A549 (cell line): ENCODE data around the gene EOGT. TPM values are rescaled to one million over a fixed set of nuclear protein-coding genes. Genes with fewer than 3 reads are reported as not detected.
A peak's percentile ranks its signal among the peaks of the same experiment; 100 is the strongest.

Experiments
- ATAC-seq, 2 experiments: fragments of 200-7000 bp in 1 of 2; fragments of >200 bp in 1 of 2; cut with Nextera tagmentation in 1 of 2; cut with Tn5 transposase in 1 of 2; 3 replicates each; pipeline versions ENCODE4 v1.8.0 to v1.9.1; 2018 to 2020; ENCODE audit warnings: mild to moderate bottlenecking in 1 of 2, moderate library complexity in 1 of 2
- CTCF ChIA-PET: fragments of 300-600 bp; sonication (Branson Sonifier 250); formaldehyde crosslinking; extraction: SDS; loops from one replicate; lab custom pipeline; 2021; ENCODE audit warnings: antibody characterized with exemption, inconsistent platforms; lab: Yijun Ruan, JAX
- POLR2A ChIA-PET: fragments of 350-600 bp; formaldehyde crosslinking; extraction: SDS; loops from one replicate; lab custom pipeline; 2021; ENCODE audit warnings: antibody characterized with exemption, inconsistent platforms; lab: Yijun Ruan, JAX
- DNase-seq, 2 experiments: peaks; one replicate each; pipeline versions ENCODE4 v3.0.0 to v3.0.0-alpha.2; 2011 to 2016; ENCODE audit warnings: low read depth in 1 of 2, low spot score in 1 of 2
- FAIRE-seq: peaks from 2 replicates; lab custom pipeline; 2011; peaks lifted over from hg19 to GRCh38; lab: Jason Lieb, UNC
- H3K27ac ChIP-seq, 2 experiments: fragments of >200 bp; sonication (Bioruptor Twin); formaldehyde crosslinking; 3 replicates each; pipeline ENCODE4 v1.5.1; 2016 to 2017
- H3K4me1 ChIP-seq: fragments of >200 bp; sonication (Bioruptor Twin); formaldehyde crosslinking; 3 replicates; pipeline ENCODE4 v1.6.1; 2016
- H3K4me2 ChIP-seq: fragments of >200 bp; sonication (Bioruptor Twin); formaldehyde crosslinking; 3 replicates; pipeline ENCODE4 v1.6.1; 2016
- H3K4me3 ChIP-seq: fragments of >200 bp; sonication (Bioruptor Twin); formaldehyde crosslinking; 3 replicates; pipeline ENCODE4 v1.5.1; 2016
- H3K9me3 ChIP-seq: fragments of >200 bp; sonication (Bioruptor Twin); formaldehyde crosslinking; 3 replicates; pipeline ENCODE4 v1.6.1; 2016
- CHD4 ChIP-seq: fragments of 200-600 bp; sonication (generic); IDR thresholded peaks from 2 replicates; pipeline ENCODE4 v1.6.1; 2016; ENCODE audit warnings: antibody characterized with exemption, mild to moderate bottlenecking, borderline replicate concordance
- ESRRA ChIP-seq: fragments of 150-350 bp; IDR thresholded peaks from 2 replicates; pipeline ENCODE4 v1.6.1; 2014; ENCODE audit warnings: mild to moderate bottlenecking, low read length, borderline replicate concordance
- FOSL2 ChIP-seq, 2 experiments: fragments of 450-650 bp in 1 of 2; fragments of >200 bp in 1 of 2; sonication (Bioruptor Twin) in 1 of 2; formaldehyde crosslinking; IDR thresholded peaks; 2 replicates each; pipeline versions ENCODE4 v1.5.0 to v1.6.1; 2016 to 2020; ENCODE audit warnings: mild to moderate bottlenecking in 1 of 2, moderate library complexity in 1 of 2
- GATA3 ChIP-seq: IDR thresholded peaks from 2 replicates; pipeline ENCODE4 v1.6.1; 2012; ENCODE audit warnings: borderline replicate concordance
- HEYL ChIP-seq: fragments of 250-450 bp; sonication (Bioruptor Pico); IDR thresholded peaks from 2 replicates; pipeline ENCODE4 v1.8.0; 2021; ENCODE audit warnings: mild to moderate bottlenecking, moderate library complexity
- HOXB13 ChIP-seq: fragments of 250-450 bp; sonication (Bioruptor Pico); IDR thresholded peaks from 2 replicates; pipeline ENCODE4 v1.5.0; 2020; ENCODE audit warnings: low read depth, mild to moderate bottlenecking, moderate library complexity
- JUN ChIP-seq, 2 experiments: fragments of >200 bp; sonication (Bioruptor Twin); formaldehyde crosslinking; IDR thresholded peaks; 2 replicates in 1 of 2; 3 replicates in 1 of 2; pipeline ENCODE4 v1.6.1; 2016 to 2017
- JUNB ChIP-seq: fragments of >200 bp; sonication (Bioruptor Twin); formaldehyde crosslinking; IDR thresholded peaks from 2 replicates; pipeline ENCODE4 v1.6.1; 2016
- KDM1A ChIP-seq: fragments of 200-600 bp; sonication (generic); IDR thresholded peaks from 2 replicates; pipeline ENCODE4 v1.6.1; 2016; ENCODE audit warnings: low read depth, mild to moderate bottlenecking
- MAFK ChIP-seq: fragments of 450-650 bp; IDR thresholded peaks from 2 replicates; pipeline ENCODE4 v1.6.1; 2014; ENCODE audit not compliant: partially characterized antibody
- MAZ ChIP-seq: fragments of 150-350 bp; IDR thresholded peaks from 2 replicates; pipeline ENCODE4 v1.6.1; 2014; ENCODE audit warnings: antibody characterized with exemption, low read depth, low read length, borderline replicate concordance
- PHF8 ChIP-seq: fragments of 200-600 bp; sonication (generic); IDR thresholded peaks from 2 replicates; pipeline ENCODE4 v1.6.1; 2016; ENCODE audit warnings: low read depth, mild to moderate bottlenecking, antibody characterized with exemption, moderate library complexity, borderline replicate concordance
- POLR2A ChIP-seq: IDR thresholded peaks from 2 replicates; pipeline ENCODE4 v1.6.1; 2012; ENCODE audit warnings: mild to moderate bottlenecking, low read length
- RARB ChIP-seq: fragments of 250-450 bp; sonication (Bioruptor Pico); IDR thresholded peaks from 2 replicates; pipeline ENCODE4 v1.8.0; 2021; ENCODE audit warnings: mild to moderate bottlenecking, moderate library complexity
- SREBF2 ChIP-seq: fragments of 450-650 bp; IDR thresholded peaks from 2 replicates; pipeline ENCODE4 v1.6.1; 2014; ENCODE audit warnings: mild to moderate bottlenecking, moderate library complexity
- TFCP2L1 ChIP-seq: fragments of 250-450 bp; sonication (Bioruptor Pico); IDR thresholded peaks from 2 replicates; pipeline ENCODE4 v1.5.0; 2021; ENCODE audit warnings: mild to moderate bottlenecking
- ZFP36 ChIP-seq: fragments of 450-650 bp; IDR thresholded peaks from 2 replicates; pipeline ENCODE4 v1.6.1; 2014; ENCODE audit warnings: borderline replicate concordance; ENCODE audit not compliant: partially characterized antibody
- ZNF302 ChIP-seq: fragments of 250-450 bp; sonication (Bioruptor Pico); IDR thresholded peaks from 2 replicates; pipeline ENCODE4 v1.9.0; 2021; ENCODE audit warnings: inconsistent platforms, mild to moderate bottlenecking, moderate library complexity
- WGBS: methylation state at CpG from one replicate; pipeline ENCODE4 v1.1.6; 2017; ENCODE audit errors: missing lambda C conversion rate; 5-methylcytosine and 5-hydroxymethylcytosine counted together
- polyA plus RNA-seq, 4 experiments: library from polyadenylated mRNA; depleted of rRNA in 3 of 4; stranded (reverse); fragments of >200 nt; fragmentation: RNase III in 1 of 4; extraction: RNeasy Plus Mini Kit Qiagen cat#74134 plus additional on column Dnase treatment in 1 of 4; gene quantifications; 2 replicates in 3 of 4; 3 replicates in 1 of 4; pipeline ENCODE4 v1.2.3, GENCODE V29; 2011 to 2017
- TF ChIP-seq, protein P1 (sequence below): fragments of >200 bp; sonication (Bioruptor Twin); formaldehyde crosslinking; IDR thresholded peaks from 3 replicates; pipeline ENCODE4 v1.6.1; 2016
- TF ChIP-seq, protein P2 (sequence below): fragments of 250-450 bp; sonication (Bioruptor Pico); IDR thresholded peaks from 2 replicates; pipeline ENCODE4 v1.5.0; 2021; ENCODE audit warnings: mild to moderate bottlenecking, moderate library complexity, borderline replicate concordance
- TF ChIP-seq, protein P3 (sequence below): IDR thresholded peaks from 2 replicates; pipeline ENCODE4 v1.6.1; 2012; ENCODE audit warnings: low read depth, borderline replicate concordance
- TF ChIP-seq, protein P4 (sequence below): IDR thresholded peaks from 2 replicates; pipeline ENCODE4 v1.6.1; 2012
- TF ChIP-seq, protein P5 (sequence below): fragments of >200 bp; sonication (Bioruptor Twin); formaldehyde crosslinking; IDR thresholded peaks from 2 replicates; pipeline ENCODE4 v1.6.1; 2016
- TF ChIP-seq, protein P6 (sequence below): fragments of 450-650 bp; IDR thresholded peaks from 2 replicates; pipeline ENCODE4 v1.6.1; 2014; ENCODE audit warnings: antibody characterized with exemption
- TF ChIP-seq, protein P7 (sequence below): fragments of 200-600 bp; sonication (generic); IDR thresholded peaks from 2 replicates; pipeline ENCODE4 v1.6.1; 2016; ENCODE audit warnings: antibody characterized with exemption, mild to moderate bottlenecking, moderate library complexity

The EOGT gene
- polyA plus RNA-seq, 2 of the 4 experiments (the other 2 are of a cell fraction), result 9.3 to 11.1 TPM

DNA sequence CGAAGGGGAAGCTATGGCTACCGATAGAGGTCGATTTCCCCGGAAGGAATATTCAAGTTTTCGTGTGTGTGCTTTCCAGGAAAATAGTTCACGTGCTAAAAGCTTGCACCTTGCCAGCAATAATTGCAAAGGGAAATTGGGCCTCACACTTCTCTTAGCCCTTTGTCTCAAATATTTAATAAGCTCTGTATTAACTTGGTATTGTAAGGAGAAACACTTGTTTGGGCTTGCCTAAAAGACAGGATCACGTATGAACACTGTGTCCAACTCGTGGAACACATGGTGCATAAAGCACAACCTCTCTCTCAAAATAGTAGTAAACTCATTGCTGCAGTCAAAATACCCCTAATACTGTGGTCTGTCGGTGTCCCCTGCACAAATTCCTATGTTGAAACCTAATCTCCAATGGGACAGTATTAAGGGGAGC, 39.0 kb upstream of the EOGT start:
- 9% methylated on average over 9 of the region's 9 CpGs for WGBS
- FAIRE-seq (no peak), ATAC-seq (peak; percentile 6 to 7; a peak in 3 of 6 replicates), DNase-seq (no peak)
- H3K9me3 ChIP-seq, result no peaks in the 10 kb centered on the region
- H3K27ac ChIP-seq, result peak overlapping the region; percentile 81 to 89
- POLR2A ChIA-PET, result interaction anchor here (0.7 to 2.0 kb wide), 6 partner anchors 11 to 39 kb away, joined by 3 to 11 read pairs (median 4); partner anchors contain the start of genes ARL6IP5 and EOGT
- peaks cover 3% of the 10 kb centered on the region; the same call in 2 of the 3 replicates for H3K4me1 ChIP-seq
- CTCF ChIA-PET, result interaction anchor here (1.1 kb wide), 1 partner anchor 39 kb away, joined by 3 read pairs; the partner anchor contains the start of gene EOGT
- H3K4me2 ChIP-seq, result peak overlapping the region; percentile 75
- H3K4me3 ChIP-seq, result peak overlapping the region; percentile 81
- TF ChIP-seq, protein P1, sequence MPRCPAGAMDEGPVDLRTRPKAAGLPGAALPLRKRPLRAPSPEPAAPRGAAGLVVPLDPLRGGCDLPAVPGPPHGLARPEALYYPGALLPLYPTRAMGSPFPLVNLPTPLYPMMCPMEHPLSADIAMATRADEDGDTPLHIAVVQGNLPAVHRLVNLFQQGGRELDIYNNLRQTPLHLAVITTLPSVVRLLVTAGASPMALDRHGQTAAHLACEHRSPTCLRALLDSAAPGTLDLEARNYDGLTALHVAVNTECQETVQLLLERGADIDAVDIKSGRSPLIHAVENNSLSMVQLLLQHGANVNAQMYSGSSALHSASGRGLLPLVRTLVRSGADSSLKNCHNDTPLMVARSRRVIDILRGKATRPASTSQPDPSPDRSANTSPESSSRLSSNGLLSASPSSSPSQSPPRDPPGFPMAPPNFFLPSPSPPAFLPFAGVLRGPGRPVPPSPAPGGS, result no peak
- TF ChIP-seq, protein P2, sequence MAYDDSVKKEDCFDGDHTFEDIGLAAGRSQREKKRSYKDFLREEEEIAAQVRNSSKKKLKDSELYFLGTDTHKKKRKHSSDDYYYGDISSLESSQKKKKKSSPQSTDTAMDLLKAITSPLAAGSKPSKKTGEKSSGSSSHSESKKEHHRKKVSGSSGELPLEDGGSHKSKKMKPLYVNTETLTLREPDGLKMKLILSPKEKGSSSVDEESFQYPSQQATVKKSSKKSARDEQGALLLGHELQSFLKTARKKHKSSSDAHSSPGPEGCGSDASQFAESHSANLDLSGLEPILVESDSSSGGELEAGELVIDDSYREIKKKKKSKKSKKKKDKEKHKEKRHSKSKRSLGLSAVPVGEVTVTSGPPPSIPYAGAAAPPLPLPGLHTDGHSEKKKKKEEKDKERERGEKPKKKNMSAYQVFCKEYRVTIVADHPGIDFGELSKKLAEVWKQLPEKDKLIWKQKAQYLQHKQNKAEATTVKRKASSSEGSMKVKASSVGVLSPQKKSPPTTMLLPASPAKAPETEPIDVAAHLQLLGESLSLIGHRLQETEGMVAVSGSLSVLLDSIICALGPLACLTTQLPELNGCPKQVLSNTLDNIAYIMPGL (CRISPR knock-in tag), result no peak
- TF ChIP-seq RARB (no peak), HOXB13 (no peak), ZFP36 (no peak), MAZ (no peak), ZNF302 (CRISPR knock-in tag) (no peak), GATA3 (no peak)
- TF ChIP-seq, protein P3, sequence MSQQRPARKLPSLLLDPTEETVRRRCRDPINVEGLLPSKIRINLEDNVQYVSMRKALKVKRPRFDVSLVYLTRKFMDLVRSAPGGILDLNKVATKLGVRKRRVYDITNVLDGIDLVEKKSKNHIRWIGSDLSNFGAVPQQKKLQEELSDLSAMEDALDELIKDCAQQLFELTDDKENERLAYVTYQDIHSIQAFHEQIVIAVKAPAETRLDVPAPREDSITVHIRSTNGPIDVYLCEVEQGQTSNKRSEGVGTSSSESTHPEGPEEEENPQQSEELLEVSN, result no peak
- TF ChIP-seq, all 56 proteins: peak for 0

DNA sequence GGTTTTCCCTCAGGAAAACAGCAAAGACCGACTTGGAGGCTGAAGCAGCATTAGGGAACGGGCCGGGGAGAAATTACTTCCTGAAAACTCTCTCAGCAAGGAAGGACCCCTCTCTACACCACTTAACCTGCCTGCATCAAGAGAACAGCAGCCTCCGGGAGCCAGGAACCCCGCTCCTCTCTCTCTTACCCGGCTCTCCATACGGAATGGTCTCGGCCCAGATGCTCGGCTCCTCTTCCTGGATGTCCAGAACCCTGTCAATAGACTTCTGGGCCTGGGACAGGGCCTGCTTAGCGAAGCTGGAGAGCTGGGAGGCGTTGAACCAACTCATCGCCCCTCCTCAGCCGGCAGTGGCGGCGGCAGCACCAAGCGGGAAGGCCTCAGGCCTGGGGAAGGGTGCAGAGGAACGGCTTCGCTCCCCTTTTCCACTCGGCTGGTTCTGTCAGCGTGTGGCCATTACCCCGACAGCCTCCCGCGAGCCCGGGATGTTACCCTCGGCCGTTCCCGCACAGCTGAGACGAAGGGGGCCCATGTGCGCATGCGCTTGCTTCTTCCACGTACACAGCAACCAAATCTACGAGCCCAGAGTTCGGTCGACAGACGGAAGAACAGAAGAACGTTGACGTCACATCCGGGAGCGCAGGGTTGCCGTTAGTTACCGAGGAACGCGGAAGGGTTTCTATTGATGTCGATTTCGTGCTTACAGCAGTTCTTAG, 38.4 kb upstream of the EOGT start, which contains the start of gene TMF1:
Gene TMF1 (minus strand): TSS at position 578 of the 716 bp plus-strand sequence. CDS start 247 bp downstream, at position 331.
- WGBS, result 0% methylated on average over 16 of the region's 45 CpGs
- ATAC-seq (peak; percentile 97 to 99), FAIRE-seq (peak; percentile 54), DNase-seq (peak; percentile 84 to 98)
- Histone ChIP-seq H3K9me3 (no peaks in the 10 kb centered on the region), H3K4me2 (peak within 1 kb of the TSS; percentile 75), H3K4me1 (peaks cover 3% of the 10 kb centered on the region; the same call in 2 of the 3 replicates), H3K4me3 (peak within 1 kb of the TSS; percentile 81), H3K27ac (peak within 1 kb of the TSS; percentile 81 to 89)
- ChIA-PET POLR2A (interaction anchor here (0.7 to 2.0 kb wide), 6 partner anchors 12 to 38 kb away, joined by 3 to 11 read pairs (median 4); partner anchors contain the start of genes ARL6IP5 and EOGT), CTCF (interaction anchor here (1.1 kb wide), 1 partner anchor 38 kb away, joined by 3 read pairs; the partner anchor contains the start of gene EOGT)
- TF ChIP-seq HEYL (no peak), JUNB (no peak), TFCP2L1 (CRISPR knock-in tag) (no peak), POLR2A (peak; percentile 62), ZFP36 (no peak), PHF8 (peak; percentile 62; the same call in 1 of the 2 replicates), CHD4 (no peak), MAFK (peak; percentile 21), ESRRA (no peak), JUN (IDR thresholded peaks at IDR 0.05) (peak in 1 of 2 experiments; percentile 43; a peak in 1 of 5 replicates), KDM1A (no peak), FOSL2 (IDR thresholded peaks at IDR 0.05) (no peak), FOSL2 (CRISPR knock-in tag; IDR thresholded peaks at IDR 0.05) (no peak), SREBF2 (no peak)
- TF ChIP-seq, protein P4, sequence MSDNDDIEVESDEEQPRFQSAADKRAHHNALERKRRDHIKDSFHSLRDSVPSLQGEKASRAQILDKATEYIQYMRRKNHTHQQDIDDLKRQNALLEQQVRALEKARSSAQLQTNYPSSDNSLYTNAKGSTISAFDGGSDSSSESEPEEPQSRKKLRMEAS, result peak; percentile 55
- TF ChIP-seq, protein P5, sequence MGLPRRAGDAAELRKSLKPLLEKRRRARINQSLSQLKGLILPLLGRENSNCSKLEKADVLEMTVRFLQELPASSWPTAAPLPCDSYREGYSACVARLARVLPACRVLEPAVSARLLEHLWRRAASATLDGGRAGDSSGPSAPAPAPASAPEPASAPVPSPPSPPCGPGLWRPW, result no peak
- TF ChIP-seq, protein P6, sequence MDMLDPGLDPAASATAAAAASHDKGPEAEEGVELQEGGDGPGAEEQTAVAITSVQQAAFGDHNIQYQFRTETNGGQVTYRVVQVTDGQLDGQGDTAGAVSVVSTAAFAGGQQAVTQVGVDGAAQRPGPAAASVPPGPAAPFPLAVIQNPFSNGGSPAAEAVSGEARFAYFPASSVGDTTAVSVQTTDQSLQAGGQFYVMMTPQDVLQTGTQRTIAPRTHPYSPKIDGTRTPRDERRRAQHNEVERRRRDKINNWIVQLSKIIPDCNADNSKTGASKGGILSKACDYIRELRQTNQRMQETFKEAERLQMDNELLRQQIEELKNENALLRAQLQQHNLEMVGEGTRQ, result no peak
- TF ChIP-seq, protein P7, sequence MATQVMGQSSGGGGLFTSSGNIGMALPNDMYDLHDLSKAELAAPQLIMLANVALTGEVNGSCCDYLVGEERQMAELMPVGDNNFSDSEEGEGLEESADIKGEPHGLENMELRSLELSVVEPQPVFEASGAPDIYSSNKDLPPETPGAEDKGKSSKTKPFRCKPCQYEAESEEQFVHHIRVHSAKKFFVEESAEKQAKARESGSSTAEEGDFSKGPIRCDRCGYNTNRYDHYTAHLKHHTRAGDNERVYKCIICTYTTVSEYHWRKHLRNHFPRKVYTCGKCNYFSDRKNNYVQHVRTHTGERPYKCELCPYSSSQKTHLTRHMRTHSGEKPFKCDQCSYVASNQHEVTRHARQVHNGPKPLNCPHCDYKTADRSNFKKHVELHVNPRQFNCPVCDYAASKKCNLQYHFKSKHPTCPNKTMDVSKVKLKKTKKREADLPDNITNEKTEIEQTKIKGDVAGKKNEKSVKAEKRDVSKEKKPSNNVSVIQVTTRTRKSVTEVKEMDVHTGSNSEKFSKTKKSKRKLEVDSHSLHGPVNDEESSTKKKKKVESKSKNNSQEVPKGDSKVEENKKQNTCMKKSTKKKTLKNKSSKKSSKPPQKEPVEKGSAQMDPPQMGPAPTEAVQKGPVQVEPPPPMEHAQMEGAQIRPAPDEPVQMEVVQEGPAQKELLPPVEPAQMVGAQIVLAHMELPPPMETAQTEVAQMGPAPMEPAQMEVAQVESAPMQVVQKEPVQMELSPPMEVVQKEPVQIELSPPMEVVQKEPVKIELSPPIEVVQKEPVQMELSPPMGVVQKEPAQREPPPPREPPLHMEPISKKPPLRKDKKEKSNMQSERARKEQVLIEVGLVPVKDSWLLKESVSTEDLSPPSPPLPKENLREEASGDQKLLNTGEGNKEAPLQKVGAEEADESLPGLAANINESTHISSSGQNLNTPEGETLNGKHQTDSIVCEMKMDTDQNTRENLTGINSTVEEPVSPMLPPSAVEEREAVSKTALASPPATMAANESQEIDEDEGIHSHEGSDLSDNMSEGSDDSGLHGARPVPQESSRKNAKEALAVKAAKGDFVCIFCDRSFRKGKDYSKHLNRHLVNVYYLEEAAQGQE, result peak; percentile 64
